G401.6 (cell line): ENCODE measurements around the gene OR3A2.
"Not testable (repeated sequence)": the region's sequence is repeated elsewhere in the genome, so short reads cannot be mapped to it uniquely, and the experiment has no call there.

Experiments
- FAIRE-seq: peaks from 2 replicates; lab custom pipeline; 2012; peaks lifted over from hg19 to GRCh38; lab: Jason Lieb, UNC

OR3A2 gene

GRCh38 chr17:3385869-3386816 is at the start of gene OR3A2:
OR3A2 (minus strand) TSS chr17:3386308.
- no peak for FAIRE-seq

GRCh38 chr17:3433741-3434140 is 47.6 kb upstream of the OR3A2 start, which contains the start of gene OR1E2:
OR1E2 (minus strand) TSS chr17:3433841; CDS start chr17:3433841, 0 bp downstream.
- no peak for FAIRE-seq

GRCh38 chr17:3433215-3433614 is 47.1 kb upstream of the OR3A2 start:
- FAIRE-seq: not testable (repeated sequence)

- FAIRE-seq: no peak
These were observed 32.1 kb upstream of the OR3A2 start for GRCh38 chr17:3418222-3418621.

GRCh38 chr17:3415610-3416009 is 29.5 kb upstream of the OR3A2 start:
- no peak for FAIRE-seq

- not testable (repeated sequence) for FAIRE-seq
These were observed 26.1 kb upstream of the OR3A2 start for GRCh38 chr17:3412216-3412615.

GRCh38 chr17:3411070-3411469 is 25.0 kb upstream of the OR3A2 start, which contains the start of gene OR3A3:
OR3A3 (plus strand) TSS chr17:3411370.
- FAIRE-seq: no peak

GRCh38 chr17:3403856-3404255 is 17.7 kb upstream of the OR3A2 start:
- not testable (repeated sequence) for FAIRE-seq

- FAIRE-seq: no peak
These were observed 15.7 kb upstream of the OR3A2 start for GRCh38 chr17:3401786-3402185.

- no peak for FAIRE-seq
These were observed 13.9 kb upstream of the OR3A2 start for GRCh38 chr17:3400055-3400454.

- FAIRE-seq: no peak
These were observed 12.2 kb upstream of the OR3A2 start, which contains the start of gene OR1E1 for GRCh38 chr17:3398310-3398709. OR1E1 (minus strand) TSS chr17:3398410; CDS start chr17:3398410, 0 bp downstream.

GRCh38 chr17:3397801-3398200 is 11.7 kb upstream of the OR3A2 start:
- FAIRE-seq: not testable (repeated sequence)

- FAIRE-seq: no peak
These were observed 3.7 kb upstream of the OR3A2 start for GRCh38 chr17:3389791-3390190.

- FAIRE-seq: no peak
These were observed 4.2 kb downstream of the OR3A2 start for GRCh38 chr17:3381957-3382356.

GRCh38 chr17:3378321-3378720 is 7.8 kb downstream of the OR3A2 start:
- FAIRE-seq: no peak

- FAIRE-seq: not testable (repeated sequence)
These were observed 14.9 kb downstream of the OR3A2 start for GRCh38 chr17:3371167-3371566.

GRCh38 chr17:3342782-3343181 is 43.3 kb downstream of the OR3A2 start:
- not testable (repeated sequence) for FAIRE-seq

- FAIRE-seq: no peak
These were observed 50.2 kb downstream of the OR3A2 start for GRCh38 chr17:3335876-3336275.

GRCh38 chr17:3318336-3318735 is 67.8 kb downstream of the OR3A2 start:
- FAIRE-seq: no peak

GRCh38 chr17:3316836-3317235 is 69.3 kb downstream of the OR3A2 start:
- FAIRE-seq: no peak

GRCh38 chr17:3308603-3309002 is 77.5 kb downstream of the OR3A2 start:
- FAIRE-seq: no peak

GRCh38 chr17:3298260-3298659 is 87.8 kb downstream of the OR3A2 start, which contains the start of gene OR3A1:
OR3A1 (minus strand) TSS chr17:3298360; CDS start chr17:3292582, 5,778 bp downstream.
- no peak for FAIRE-seq

- FAIRE-seq: no peak
These were observed 90.5 kb downstream of the OR3A2 start for GRCh38 chr17:3295632-3296031.
